HepG2 (cell line): Measurements from ENCODE around the gene PPOX. TPM values are rescaled to one million over a fixed set of nuclear protein-coding genes. Genes with fewer than 3 reads are reported as not detected.

Experiments
- AKAP8 ChIP-seq: sonication (generic); formaldehyde crosslinking; IDR thresholded peaks from 2 replicates; pipeline ENCODE4 v1.5.1; 2020; ENCODE audit warnings: mild to moderate bottlenecking, missing genetic modification reagents
- ARID2 ChIP-seq: sonication (generic); formaldehyde crosslinking; IDR thresholded peaks from 2 replicates; pipeline ENCODE4 v1.8.1; 2022; ENCODE audit warnings: mild to moderate bottlenecking, missing genetic modification reagents, borderline replicate concordance
- BRCA1 ChIP-seq: sonication (generic); formaldehyde crosslinking; IDR thresholded peaks from 2 replicates; pipeline ENCODE4 v1.4.0; 2020; ENCODE audit warnings: missing genetic modification reagents
- DPF2 ChIP-seq: sonication (generic); formaldehyde crosslinking; IDR thresholded peaks from 2 replicates; pipeline ENCODE4 v1.4.0; 2020; ENCODE audit warnings: mild to moderate bottlenecking, low read depth, missing genetic modification reagents, borderline replicate concordance
- EZH2 ChIP-seq: conservative IDR thresholded peaks from 2 replicates; pipeline ENCODE4 v1.6.1; 2012; ENCODE audit warnings: mild to moderate bottlenecking, low read depth, low read length, moderate library complexity
- FOXK1 ChIP-seq: sonication (generic); formaldehyde crosslinking; IDR thresholded peaks from 2 replicates; pipeline ENCODE4 v1.4.0; 2020; ENCODE audit warnings: low read depth, missing genetic modification reagents, borderline replicate concordance
- GATAD1 ChIP-seq: IDR thresholded peaks from 2 replicates; pipeline ENCODE4 v1.6.1; 2016; ENCODE audit warnings: missing genetic modification reagents, missing compliant biosample characterization
- HNRNPL ChIP-seq: fragments of 200-400 bp; formaldehyde crosslinking; IDR thresholded peaks from 2 replicates; pipeline ENCODE4 v1.6.1; 2017; ENCODE audit warnings: mild to moderate bottlenecking, low read depth, low read length
- JDP2 ChIP-seq: sonication (generic); formaldehyde crosslinking; IDR thresholded peaks from 2 replicates; pipeline ENCODE4 v1.8.1; 2022; ENCODE audit warnings: missing genetic modification reagents, borderline replicate concordance
- MIER2 ChIP-seq: IDR thresholded peaks from 2 replicates; pipeline ENCODE4 v1.6.1; 2016; ENCODE audit warnings: missing biosample characterization, missing genetic modification reagents
- NFIB ChIP-seq: sonication (generic); formaldehyde crosslinking; IDR thresholded peaks from 2 replicates; pipeline ENCODE4 v1.9.0; 2021; ENCODE audit warnings: missing genetic modification reagents, mild to moderate bottlenecking, borderline replicate concordance
- ZNF253 ChIP-seq: sonication (generic); formaldehyde crosslinking; IDR thresholded peaks from 2 replicates; pipeline ENCODE4 v1.8.0; 2022; ENCODE audit warnings: mild to moderate bottlenecking, missing genetic modification reagents, borderline replicate concordance
- ZNF772 ChIP-seq: sonication (generic); formaldehyde crosslinking; IDR thresholded peaks from 2 replicates; pipeline ENCODE4 v1.5.0; 2020; ENCODE audit warnings: mild to moderate bottlenecking, missing genetic modification reagents
- ZSCAN22 ChIP-seq: sonication (generic); formaldehyde crosslinking; IDR thresholded peaks from 2 replicates; pipeline ENCODE4 v1.4.0; 2020; ENCODE audit warnings: mild to moderate bottlenecking, missing genetic modification reagents
- polyA plus RNA-seq, 8 experiments: library from polyadenylated mRNA; depleted of rRNA in 3 of 8; stranded (reverse) in 7 of 8; unstranded in 1 of 8; fragments of >200 nt; fragmentation: Illumina TruSeq in 4 of 8; extraction: Trizol in 4 of 8; gene quantifications; 2 replicates each; pipeline versions ENCODE4 v1.2.1 to v1.2.3, GENCODE V29; 2011 to 2016; ENCODE audit warnings: low read depth in 4 of 8, missing spikeins in 1 of 8, mixed read lengths in 1 of 8; ENCODE audit not compliant: insufficient read depth in 1 of 8
- total RNA-seq, 5 experiments: library from RNA; depleted of rRNA; stranded (reverse); fragments of >200 nt; fragmentation: Illumina TruSeq; extraction: Trizol; gene quantifications; 2 replicates each; pipeline ENCODE4 v1.2.3, GENCODE V29; 2016; ENCODE audit warnings: low read depth in 1 of 5
- TF ChIP-seq, protein P1 (sequence below): sonication (generic); formaldehyde crosslinking; IDR thresholded peaks from 2 replicates; pipeline ENCODE4 v1.4.0; 2020; ENCODE audit warnings: missing genetic modification reagents
- TF ChIP-seq, protein P2 (sequence below): sonication (generic); formaldehyde crosslinking; IDR thresholded peaks from 2 replicates; pipeline ENCODE4 v1.5.1; 2020; ENCODE audit warnings: mild to moderate bottlenecking, moderate library complexity, missing genetic modification reagents
- TF ChIP-seq, protein P3 (sequence below): sonication (generic); formaldehyde crosslinking; IDR thresholded peaks from 2 replicates; pipeline ENCODE4 v1.9.0; 2021; ENCODE audit warnings: missing genetic modification reagents, mild to moderate bottlenecking, borderline replicate concordance
- TF ChIP-seq, protein P4 (sequence below): sonication (generic); formaldehyde crosslinking; IDR thresholded peaks from 2 replicates; pipeline ENCODE4 v1.5.1; 2020; ENCODE audit warnings: mild to moderate bottlenecking, missing genetic modification reagents, borderline replicate concordance
- TF ChIP-seq, protein P5 (sequence below): sonication (generic); formaldehyde crosslinking; IDR thresholded peaks from 2 replicates; pipeline ENCODE4 v1.4.0; 2020; ENCODE audit warnings: mild to moderate bottlenecking, missing genetic modification reagents

PPOX gene
- total and polyA plus RNA-seq, 2 of the 13 experiments (the other 11 are each of a cell fraction or from before 2014, with no cell fraction given), result 15.5 to 27.7 TPM

DNA sequence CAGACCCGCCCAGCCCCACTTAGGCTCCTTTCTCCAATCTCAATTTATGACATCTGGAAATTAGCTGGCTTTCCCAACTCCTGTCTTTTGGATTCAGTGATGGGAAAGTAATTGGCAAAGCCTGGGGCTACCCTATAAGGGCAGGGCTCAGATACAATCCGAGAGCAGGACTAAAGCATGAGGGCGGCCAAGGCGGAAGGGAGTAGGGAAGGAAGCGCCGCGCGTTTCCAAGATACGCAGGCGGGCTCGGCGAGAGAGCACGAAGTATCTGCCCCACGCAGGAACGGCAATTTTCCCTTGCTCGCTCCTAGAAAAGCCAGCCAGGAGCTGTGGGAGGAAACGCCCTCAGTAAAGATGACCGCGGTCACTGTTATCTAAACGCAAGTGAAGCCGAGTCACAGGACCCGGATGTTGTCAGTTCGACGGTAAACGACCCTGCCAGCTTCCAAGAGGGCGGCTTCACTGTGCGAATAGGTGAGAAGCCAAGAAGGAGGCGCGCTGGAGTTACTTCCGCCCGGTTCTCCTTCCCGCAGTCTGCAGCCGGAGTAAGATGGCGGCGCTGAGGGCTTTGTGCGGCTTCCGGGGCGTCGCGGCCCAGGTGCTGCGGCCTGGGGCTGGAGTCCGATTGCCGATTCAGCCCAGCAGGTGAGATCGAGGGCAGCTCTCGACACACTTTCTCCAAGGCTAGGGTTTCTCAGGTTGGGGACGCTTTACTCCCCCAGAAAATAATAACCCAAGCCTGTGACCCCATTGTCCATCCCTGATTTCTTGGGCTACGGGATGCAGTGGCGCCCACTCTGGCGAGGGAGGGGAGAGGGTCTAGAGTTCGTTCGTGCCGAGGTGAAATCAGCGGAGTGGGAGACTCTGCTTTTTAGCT lies 35.8 kb downstream of the PPOX start, which contains the start of gene NDUFS2 (continued):
- TF ChIP-seq, protein P1, sequence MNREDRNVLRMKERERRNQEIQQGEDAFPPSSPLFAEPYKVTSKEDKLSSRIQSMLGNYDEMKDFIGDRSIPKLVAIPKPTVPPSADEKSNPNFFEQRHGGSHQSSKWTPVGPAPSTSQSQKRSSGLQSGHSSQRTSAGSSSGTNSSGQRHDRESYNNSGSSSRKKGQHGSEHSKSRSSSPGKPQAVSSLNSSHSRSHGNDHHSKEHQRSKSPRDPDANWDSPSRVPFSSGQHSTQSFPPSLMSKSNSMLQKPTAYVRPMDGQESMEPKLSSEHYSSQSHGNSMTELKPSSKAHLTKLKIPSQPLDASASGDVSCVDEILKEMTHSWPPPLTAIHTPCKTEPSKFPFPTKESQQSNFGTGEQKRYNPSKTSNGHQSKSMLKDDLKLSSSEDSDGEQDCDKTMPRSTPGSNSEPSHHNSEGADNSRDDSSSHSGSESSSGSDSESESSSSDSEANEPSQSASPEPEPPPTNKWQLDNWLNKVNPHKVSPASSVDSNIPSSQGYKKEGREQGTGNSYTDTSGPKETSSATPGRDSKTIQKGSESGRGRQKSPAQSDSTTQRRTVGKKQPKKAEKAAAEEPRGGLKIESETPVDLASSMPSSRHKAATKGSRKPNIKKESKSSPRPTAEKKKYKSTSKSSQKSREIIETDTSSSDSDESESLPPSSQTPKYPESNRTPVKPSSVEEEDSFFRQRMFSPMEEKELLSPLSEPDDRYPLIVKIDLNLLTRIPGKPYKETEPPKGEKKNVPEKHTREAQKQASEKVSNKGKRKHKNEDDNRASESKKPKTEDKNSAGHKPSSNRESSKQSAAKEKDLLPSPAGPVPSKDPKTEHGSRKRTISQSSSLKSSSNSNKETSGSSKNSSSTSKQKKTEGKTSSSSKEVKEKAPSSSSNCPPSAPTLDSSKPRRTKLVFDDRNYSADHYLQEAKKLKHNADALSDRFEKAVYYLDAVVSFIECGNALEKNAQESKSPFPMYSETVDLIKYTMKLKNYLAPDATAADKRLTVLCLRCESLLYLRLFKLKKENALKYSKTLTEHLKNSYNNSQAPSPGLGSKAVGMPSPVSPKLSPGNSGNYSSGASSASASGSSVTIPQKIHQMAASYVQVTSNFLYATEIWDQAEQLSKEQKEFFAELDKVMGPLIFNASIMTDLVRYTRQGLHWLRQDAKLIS (CRISPR knock-in tag), result no peak
- TF ChIP-seq, protein P2, sequence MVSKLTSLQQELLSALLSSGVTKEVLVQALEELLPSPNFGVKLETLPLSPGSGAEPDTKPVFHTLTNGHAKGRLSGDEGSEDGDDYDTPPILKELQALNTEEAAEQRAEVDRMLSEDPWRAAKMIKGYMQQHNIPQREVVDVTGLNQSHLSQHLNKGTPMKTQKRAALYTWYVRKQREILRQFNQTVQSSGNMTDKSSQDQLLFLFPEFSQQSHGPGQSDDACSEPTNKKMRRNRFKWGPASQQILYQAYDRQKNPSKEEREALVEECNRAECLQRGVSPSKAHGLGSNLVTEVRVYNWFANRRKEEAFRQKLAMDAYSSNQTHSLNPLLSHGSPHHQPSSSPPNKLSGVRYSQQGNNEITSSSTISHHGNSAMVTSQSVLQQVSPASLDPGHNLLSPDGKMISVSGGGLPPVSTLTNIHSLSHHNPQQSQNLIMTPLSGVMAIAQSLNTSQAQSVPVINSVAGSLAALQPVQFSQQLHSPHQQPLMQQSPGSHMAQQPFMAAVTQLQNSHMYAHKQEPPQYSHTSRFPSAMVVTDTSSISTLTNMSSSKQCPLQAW (CRISPR knock-in tag), result peak; percentile 91
- TF ChIP-seq MIER2 (CRISPR knock-in tag) (no peak), EZH2 (no peak), ZSCAN22 (CRISPR knock-in tag) (0 out of 2 replicates have a peak, but pooled peaks have one; percentile 30), JDP2 (CRISPR knock-in tag) (no peak), NFIB (CRISPR knock-in tag) (no peak), AKAP8 (CRISPR knock-in tag) (no peak), DPF2 (CRISPR knock-in tag) (no peak), ARID2 (CRISPR knock-in tag) (peak; percentile 82), BRCA1 (0 out of 2 replicates have a peak, but pooled peaks have one; percentile 30), ZNF772 (CRISPR knock-in tag) (peak; percentile 85), FOXK1 (CRISPR knock-in tag) (peak; percentile 96), ZNF253 (CRISPR knock-in tag) (no peak), HNRNPL (0 out of 2 replicates have a peak, but pooled peaks have one; percentile 47), GATAD1 (CRISPR knock-in tag) (peak; percentile 77)
- TF ChIP-seq, protein P3, sequence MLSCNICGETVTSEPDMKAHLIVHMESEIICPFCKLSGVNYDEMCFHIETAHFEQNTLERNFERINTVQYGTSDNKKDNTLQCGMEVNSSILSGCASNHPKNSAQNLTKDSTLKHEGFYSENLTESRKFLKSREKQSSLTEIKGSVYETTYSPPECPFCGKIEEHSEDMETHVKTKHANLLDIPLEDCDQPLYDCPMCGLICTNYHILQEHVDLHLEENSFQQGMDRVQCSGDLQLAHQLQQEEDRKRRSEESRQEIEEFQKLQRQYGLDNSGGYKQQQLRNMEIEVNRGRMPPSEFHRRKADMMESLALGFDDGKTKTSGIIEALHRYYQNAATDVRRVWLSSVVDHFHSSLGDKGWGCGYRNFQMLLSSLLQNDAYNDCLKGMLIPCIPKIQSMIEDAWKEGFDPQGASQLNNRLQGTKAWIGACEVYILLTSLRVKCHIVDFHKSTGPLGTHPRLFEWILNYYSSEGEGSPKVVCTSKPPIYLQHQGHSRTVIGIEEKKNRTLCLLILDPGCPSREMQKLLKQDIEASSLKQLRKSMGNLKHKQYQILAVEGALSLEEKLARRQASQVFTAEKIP (CRISPR knock-in tag), result no peak
- TF ChIP-seq, protein P4, sequence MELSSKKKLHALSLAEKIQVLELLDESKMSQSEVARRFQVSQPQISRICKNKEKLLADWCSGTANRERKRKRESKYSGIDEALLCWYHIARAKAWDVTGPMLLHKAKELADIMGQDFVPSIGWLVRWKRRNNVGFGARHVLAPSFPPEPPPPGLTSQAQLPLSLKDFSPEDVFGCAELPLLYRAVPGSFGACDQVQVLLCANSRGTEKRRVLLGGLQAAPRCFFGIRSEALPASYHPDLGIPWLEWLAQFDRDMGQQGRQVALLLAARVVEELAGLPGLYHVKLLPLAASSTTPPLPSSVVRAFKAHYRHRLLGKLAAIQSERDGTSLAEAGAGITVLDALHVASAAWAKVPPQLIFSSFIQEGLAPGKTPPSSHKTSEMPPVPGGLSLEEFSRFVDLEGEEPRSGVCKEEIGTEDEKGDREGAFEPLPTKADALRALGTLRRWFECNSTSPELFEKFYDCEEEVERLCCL (CRISPR knock-in tag), result peak; percentile 86; the same call in 1 of the 2 replicates
- TF ChIP-seq, protein P5, sequence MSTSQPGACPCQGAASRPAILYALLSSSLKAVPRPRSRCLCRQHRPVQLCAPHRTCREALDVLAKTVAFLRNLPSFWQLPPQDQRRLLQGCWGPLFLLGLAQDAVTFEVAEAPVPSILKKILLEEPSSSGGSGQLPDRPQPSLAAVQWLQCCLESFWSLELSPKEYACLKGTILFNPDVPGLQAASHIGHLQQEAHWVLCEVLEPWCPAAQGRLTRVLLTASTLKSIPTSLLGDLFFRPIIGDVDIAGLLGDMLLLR, result no peak
